HEK293T (cell line): Measurements from ENCODE around the gene NOC2L.

Experiments used
- CTCF ChIA-PET: fragments of 350-600 bp; formaldehyde crosslinking; extraction: SDS; loops from one replicate; lab custom pipeline; 2021; ENCODE audit warnings: antibody characterized with exemption, inconsistent platforms; lab: Yijun Ruan, JAX
- POLR2A ChIA-PET: fragments of 350-600 bp; formaldehyde crosslinking; extraction: SDS; loops from one replicate; lab custom pipeline; 2020; ENCODE audit warnings: antibody characterized with exemption, inconsistent platforms; lab: Yijun Ruan, JAX
- DNase-seq: peaks from one replicate; pipeline ENCODE4 v3.0.0; 2012; ENCODE audit warnings: mixed read lengths; ENCODE audit errors: extremely low spot score
- ARNT ChIP-seq: fragments of 450-650 bp; IDR thresholded peaks from 2 replicates; pipeline ENCODE4 v1.6.1; 2017; ENCODE audit warnings: mild to moderate bottlenecking
- BHLHE40 ChIP-seq: fragments of 450-650 bp; IDR thresholded peaks from 2 replicates; pipeline ENCODE4 v1.6.1; 2016; ENCODE audit warnings: mild to moderate bottlenecking, moderate library complexity, borderline replicate concordance
- CTBP1 ChIP-seq: fragments of 450-650 bp; IDR thresholded peaks from 2 replicates; pipeline ENCODE4 v1.6.1; 2016; ENCODE audit warnings: borderline replicate concordance
- ELF4 ChIP-seq: fragments of 450-650 bp; IDR thresholded peaks from 2 replicates; pipeline ENCODE4 v1.6.1; 2017; ENCODE audit warnings: antibody characterized with exemption
- FOXA1 ChIP-seq: fragments of 450-650 bp; IDR thresholded peaks from 2 replicates; pipeline ENCODE4 v1.6.1; 2016; ENCODE audit warnings: mild to moderate bottlenecking
- FOXK2 ChIP-seq: fragments of 450-650 bp; IDR thresholded peaks from 2 replicates; pipeline ENCODE4 v1.6.1; 2016; ENCODE audit warnings: mild to moderate bottlenecking
- FOXM1 ChIP-seq: fragments of 450-650 bp; IDR thresholded peaks from 2 replicates; pipeline ENCODE4 v1.6.1; 2017; ENCODE audit warnings: mild to moderate bottlenecking, borderline replicate concordance
- HDGF ChIP-seq: fragments of 450-650 bp; IDR thresholded peaks from 2 replicates; pipeline ENCODE4 v1.6.1; 2017; ENCODE audit warnings: antibody characterized with exemption, borderline replicate concordance
- L3MBTL2 ChIP-seq: fragments of 450-650 bp; conservative IDR thresholded peaks from 2 replicates; pipeline ENCODE4 v1.6.1; 2016; ENCODE audit warnings: mild to moderate bottlenecking
- LEF1 ChIP-seq: fragments of 450-650 bp; IDR thresholded peaks from 2 replicates; pipeline ENCODE4 v1.6.1; 2017; ENCODE audit warnings: mild to moderate bottlenecking, borderline replicate concordance
- NFRKB ChIP-seq: fragments of 450-650 bp; IDR thresholded peaks from 2 replicates; pipeline ENCODE4 v1.6.1; 2016; ENCODE audit warnings: mild to moderate bottlenecking, moderate library complexity
- PKNOX1 ChIP-seq: fragments of 450-650 bp; IDR thresholded peaks from 2 replicates; pipeline ENCODE4 v1.6.1; 2016
- SP1 ChIP-seq: fragments of 450-650 bp; IDR thresholded peaks from 2 replicates; pipeline ENCODE4 v1.6.1; 2017
- SUZ12 ChIP-seq: fragments of 450-650 bp; IDR thresholded peaks from 2 replicates; pipeline ENCODE4 v1.6.1; 2016; ENCODE audit warnings: mild to moderate bottlenecking
- TARDBP ChIP-seq: fragments of 450-650 bp; IDR thresholded peaks from 2 replicates; pipeline ENCODE4 v1.6.1; 2016
- ZNF384 ChIP-seq: fragments of 450-650 bp; IDR thresholded peaks from 2 replicates; pipeline ENCODE4 v1.6.1; 2016

Gene NOC2L

GRCh38 chr1:907611-908451, 51.2 kb downstream of the NOC2L start:
- no peak for TF ChIP-seq ARNT
- no peak for TF ChIP-seq SP1
- TF ChIP-seq ELF4, result no peak
- TF ChIP-seq FOXK2, result no peak
- TF ChIP-seq CTBP1, result no peak
- TF ChIP-seq ZNF384, result no peak
- TF ChIP-seq FOXA1, result no peak
- no peak for TF ChIP-seq PKNOX1
- no peak for TF ChIP-seq LEF1
- TF ChIP-seq HDGF, result no peak
- TF ChIP-seq FOXM1, result no peak
- TF ChIP-seq SUZ12, result no peak
- TF ChIP-seq TARDBP, result no peak
- TF ChIP-seq BHLHE40, result no peak
- no peak for TF ChIP-seq NFRKB
- no peak for TF ChIP-seq L3MBTL2
- ChIA-PET CTCF (no interaction called here), POLR2A (interaction anchor here (3.6 kb wide), 1 partner anchor 33 kb away, joined by 28 read pairs; no protein-coding TSS in a partner anchor)
- no peak for DNase-seq

GRCh38 chr1:906600-907420, 52.2 kb downstream of the NOC2L start:
- TF ChIP-seq BHLHE40, result no peak
- no peak for TF ChIP-seq TARDBP
- TF ChIP-seq NFRKB, result no peak
- no peak for TF ChIP-seq ARNT
- no peak for TF ChIP-seq L3MBTL2
- no peak for TF ChIP-seq FOXM1
- TF ChIP-seq CTBP1, result no peak
- no peak for TF ChIP-seq SP1
- TF ChIP-seq FOXA1, result no peak
- TF ChIP-seq PKNOX1, result no peak
- TF ChIP-seq ELF4, result no peak
- no peak for TF ChIP-seq SUZ12
- no peak for TF ChIP-seq FOXK2
- no peak; the same call in 1 of the 2 replicates for TF ChIP-seq ZNF384
- TF ChIP-seq LEF1, result no peak
- TF ChIP-seq HDGF, result no peak
- ChIA-PET CTCF (interaction anchor here (2.0 to 2.1 kb wide), 2 partner anchors 10 to 34 kb away, joined by 7 to 10 read pairs; no protein-coding TSS in a partner anchor), POLR2A (interaction anchor here (1.5 to 3.6 kb wide), 4 partner anchors 13 to 37 kb away, joined by 3 to 28 read pairs (median 5); no protein-coding TSS in a partner anchor)
- no peak for DNase-seq

- TF ChIP-seq SUZ12 (no peak), HDGF (no peak), ELF4 (no peak), CTBP1 (no peak), SP1 (no peak), LEF1 (no peak), NFRKB (no peak), PKNOX1 (no peak), BHLHE40 (no peak)
- ChIA-PET POLR2A (interaction anchor here (1.2 to 3.6 kb wide), 6 partner anchors 11 to 38 kb away, joined by 3 to 28 read pairs (median 4); no protein-coding TSS in a partner anchor), CTCF (interaction anchor here (0.7 to 2.1 kb wide), 3 partner anchors 11 to 35 kb away, joined by 3 to 10 read pairs (median 7); no protein-coding TSS in a partner anchor)
- DNase-seq, result no peak
Observed at GRCh38 chr1:905811-906599, 53.1 kb downstream of the NOC2L start.

- ChIA-PET POLR2A (interaction anchor here (0.9 to 3.6 kb wide), 9 partner anchors 11 to 62 kb away, joined by 3 to 28 read pairs (median 4); no protein-coding TSS in a partner anchor), CTCF (interaction anchor here (0.5 to 2.1 kb wide), 10 partner anchors 11 to 91 kb away, joined by 3 to 10 read pairs (median 4); no protein-coding TSS in a partner anchor)
- no peak for DNase-seq
- TF ChIP-seq HDGF (no peak), ZNF384 (no peak), L3MBTL2 (no peak; the same call in 1 of the 2 replicates), TARDBP (no peak), ELF4 (no peak), LEF1 (no peak), FOXA1 (no peak), NFRKB (no peak), BHLHE40 (no peak), FOXK2 (no peak), ARNT (no peak), FOXM1 (no peak), PKNOX1 (no peak), SUZ12 (no peak), CTBP1 (no peak), SP1 (no peak)
Observed at GRCh38 chr1:905071-905749, 53.8 kb downstream of the NOC2L start.
